Right lobe of liver (tissue), 4 donors: Measurements from ENCODE around the gene DHRSX.

Experiments
- CTCF ChIP-seq, 4 donors: fragments of 200-600 bp in 3 of 4; fragments of 450-650 bp in 1 of 4; IDR thresholded peaks; one replicate each; pipeline versions ENCODE4 v1.5.1 to v1.8.0; 2016 to 2022; ENCODE audit warnings: antibody characterized with exemption in 4 of 4, mild to moderate bottlenecking in 2 of 4
- POLR2A ChIP-seq: fragments of 450-650 bp; IDR thresholded peaks from one replicate; pipeline ENCODE4 v1.6.1; 2017; ENCODE audit warnings: antibody characterized with exemption, mild to moderate bottlenecking
- donor health status: DM: no; HTN: no; CAD: no.
- donor health status: DM: no; HTN: no; CAD: no.
- donor health status: DM: no; HTN: yes; CAD: no.

- no peak for TF ChIP-seq CTCF (IDR thresholded peaks at IDR 0.05)
- TF ChIP-seq POLR2A: no peak
Observed at GRCh38 chrX:2282490-2283090, 218.2 kb downstream of the DHRSX start.
